AG04449 (cell line): ENCODE measurements around the gene OAT.

Experiments used
- CTCF ChIA-PET: fragments of 350-600 bp; formaldehyde crosslinking; extraction: SDS; loops from one replicate; lab custom pipeline; 2021; ENCODE audit warnings: antibody characterized with exemption; lab: Yijun Ruan, JAX
- POLR2A ChIA-PET: fragments of 400-600, 350-600 bp; formaldehyde crosslinking; extraction: SDS; loops from one replicate; lab custom pipeline; 2020; ENCODE audit warnings: antibody characterized with exemption, inconsistent platforms; lab: Yijun Ruan, JAX
- DNase-seq: peaks from one replicate; pipeline ENCODE4 v3.0.0-alpha.2; 2010; ENCODE audit warnings: low read depth, low spot score
- H3K4me3 ChIP-seq: 2 replicates; pipeline ENCODE4 v1.5.1; 2011; ENCODE audit warnings: low read depth, mild to moderate bottlenecking, control low read depth, low read length
- CTCF ChIP-seq: IDR thresholded peaks from one replicate; pipeline ENCODE4 v1.5.1; 2011; ENCODE audit warnings: mild to moderate bottlenecking, moderate library complexity, low read length, control low read depth, inconsistent platforms; ENCODE audit not compliant: insufficient read depth; ENCODE audit errors: missing control alignments

OAT gene

GRCh38 chr10:124369066-124369465 lies 49.7 kb downstream of the OAT start:
- ChIA-PET POLR2A (no interaction called here), CTCF (interaction anchor here (1.1 to 2.7 kb wide), 2 partner anchors 20 to 375 kb away, joined by 7 to 8 read pairs; no protein-coding TSS in a partner anchor)
- no peak for TF ChIP-seq CTCF
- no peak overlapping the region for H3K4me3 ChIP-seq
- DNase-seq, result no peak

DNA sequence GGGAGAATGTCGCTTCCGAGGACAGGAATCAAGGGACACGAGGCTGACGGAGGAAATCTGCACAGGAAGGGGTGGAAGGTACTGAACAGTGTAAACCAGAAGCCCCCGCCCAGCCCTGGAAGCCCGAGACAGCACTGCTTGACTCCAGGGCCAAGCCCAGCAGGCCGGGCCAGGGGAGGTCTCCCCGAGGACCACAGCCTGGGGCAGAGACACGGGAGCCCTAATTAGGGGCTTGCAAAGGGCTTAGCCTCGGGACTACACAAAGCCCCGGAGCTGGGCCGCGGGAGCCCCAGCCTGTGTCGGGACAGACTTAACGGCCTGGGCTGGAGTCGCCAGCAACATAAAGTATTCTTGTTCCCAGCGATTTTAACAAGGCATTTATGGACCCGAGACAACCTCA lies 50.8 kb downstream of the OAT start:
- POLR2A ChIA-PET, result no interaction called here
- DNase-seq, result no peak
- H3K4me3 ChIP-seq, result no peak overlapping the region
- CTCF ChIA-PET, result interaction anchor here (3.5 kb wide), 1 partner anchor 21 kb away, joined by 30 read pairs; no protein-coding TSS in a partner anchor
- TF ChIP-seq CTCF, result no peak

- DNase-seq, result no peak
- no peak for TF ChIP-seq CTCF
- ChIA-PET CTCF (interaction anchor here (3.5 kb wide), 1 partner anchor 21 kb away, joined by 30 read pairs; no protein-coding TSS in a partner anchor), POLR2A (no interaction called here)
- no peak overlapping the region for H3K4me3 ChIP-seq
Measured at GRCh38 chr10:124367414-124367813, 51.3 kb downstream of the OAT start.

DNA sequence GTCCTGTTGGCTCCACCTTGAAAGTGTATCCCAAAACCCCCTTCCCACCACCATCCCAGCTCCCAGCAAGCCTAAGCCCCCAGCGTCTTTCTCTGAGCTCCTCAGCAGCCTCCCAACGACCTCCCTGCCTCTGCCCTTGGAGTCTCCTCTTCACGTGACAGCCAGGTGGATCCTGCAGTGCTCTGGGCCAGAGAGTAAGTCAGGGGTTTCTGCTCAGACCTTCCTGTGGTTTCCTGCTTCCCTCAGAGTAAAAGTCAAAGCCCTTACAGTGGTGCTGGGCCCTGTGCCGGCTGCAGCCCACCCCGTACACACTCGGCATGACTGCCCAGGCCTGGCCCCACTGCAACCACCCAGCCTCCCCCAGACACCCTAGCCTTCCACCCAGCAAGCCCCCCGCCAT lies 51.9 kb downstream of the OAT start:
- no peak for TF ChIP-seq CTCF
- ChIA-PET CTCF (interaction anchor here (3.5 kb wide), 1 partner anchor 22 kb away, joined by 30 read pairs; no protein-coding TSS in a partner anchor), POLR2A (no interaction called here)
- no peak for DNase-seq
- no peak overlapping the region for H3K4me3 ChIP-seq

DNA sequence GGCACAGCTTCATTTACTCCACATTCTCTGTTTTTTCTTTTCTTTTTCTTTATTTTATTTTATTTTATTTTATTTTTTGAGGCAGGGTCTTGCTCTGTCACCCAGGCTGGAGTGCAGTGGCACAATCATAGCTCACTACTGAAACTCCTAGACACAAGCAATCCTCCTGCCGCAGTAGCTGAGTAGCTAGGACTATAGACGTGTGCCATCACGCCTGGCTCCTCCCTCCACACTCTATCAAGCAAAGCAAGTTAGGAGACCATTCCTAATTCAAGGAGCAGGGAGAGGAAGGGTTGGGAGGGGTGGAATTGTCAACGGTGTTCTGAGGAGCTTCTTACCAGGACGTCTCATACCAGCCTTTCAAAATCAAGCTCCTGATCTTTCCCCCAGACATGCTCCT lies 52.4 kb downstream of the OAT start:
- ChIA-PET POLR2A (no interaction called here), CTCF (interaction anchor here (1.3 to 3.5 kb wide), 2 partner anchors 22 to 24 kb away, joined by 3 to 30 read pairs; no protein-coding TSS in a partner anchor)
- no peak for DNase-seq
- no peak overlapping the region for H3K4me3 ChIP-seq
- TF ChIP-seq CTCF, result no peak

- DNase-seq, result no peak
- TF ChIP-seq CTCF, result no peak
- H3K4me3 ChIP-seq, result no peak overlapping the region
- POLR2A ChIA-PET, result no interaction called here
- CTCF ChIA-PET, result interaction anchor here (1.0 to 3.5 kb wide), 2 partner anchors 24 to 370 kb away, joined by 3 to 30 read pairs; no protein-coding TSS in a partner anchor
Measured at GRCh38 chr10:124364674-124365073, 54.0 kb downstream of the OAT start.
